NB4 (cell line): ENCODE results near the gene AK2.

ENCODE experiments used
- MYC ChIP-seq: IDR thresholded peaks from 2 replicates; pipeline ENCODE4 v1.6.1; 2011; ENCODE audit warnings: low read depth, low read length
- POLR2A ChIP-seq: IDR thresholded peaks from 2 replicates; pipeline ENCODE4 v1.6.1; 2011; ENCODE audit warnings: mild to moderate bottlenecking; ENCODE audit not compliant: insufficient read length; ENCODE audit errors: extremely low read depth
- TF ChIP-seq, protein P1 (sequence below): IDR thresholded peaks from one replicate; pipeline ENCODE4 v1.5.1; 2012; ENCODE audit warnings: low read depth, low read length

DNA sequence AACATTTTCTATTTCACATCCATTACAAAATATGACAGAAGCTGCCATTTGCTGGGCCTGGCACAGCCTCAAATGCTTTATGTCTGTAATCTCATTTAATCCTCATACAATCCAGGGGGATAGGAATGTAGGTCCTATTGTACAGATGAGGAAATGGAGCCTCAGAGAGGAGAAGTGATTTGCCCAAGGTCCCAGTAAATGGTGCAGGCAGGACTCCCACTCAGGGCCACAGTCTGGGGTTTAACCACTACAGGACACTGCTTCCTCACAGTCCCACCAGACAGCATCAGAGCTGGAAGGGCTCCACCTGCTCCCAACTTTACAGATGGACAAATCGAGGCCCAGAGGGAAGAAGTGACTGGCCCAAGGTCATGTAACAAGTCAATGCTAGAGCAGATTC is 51.5 kb downstream of the AK2 start:
- TF ChIP-seq, protein P1, sequence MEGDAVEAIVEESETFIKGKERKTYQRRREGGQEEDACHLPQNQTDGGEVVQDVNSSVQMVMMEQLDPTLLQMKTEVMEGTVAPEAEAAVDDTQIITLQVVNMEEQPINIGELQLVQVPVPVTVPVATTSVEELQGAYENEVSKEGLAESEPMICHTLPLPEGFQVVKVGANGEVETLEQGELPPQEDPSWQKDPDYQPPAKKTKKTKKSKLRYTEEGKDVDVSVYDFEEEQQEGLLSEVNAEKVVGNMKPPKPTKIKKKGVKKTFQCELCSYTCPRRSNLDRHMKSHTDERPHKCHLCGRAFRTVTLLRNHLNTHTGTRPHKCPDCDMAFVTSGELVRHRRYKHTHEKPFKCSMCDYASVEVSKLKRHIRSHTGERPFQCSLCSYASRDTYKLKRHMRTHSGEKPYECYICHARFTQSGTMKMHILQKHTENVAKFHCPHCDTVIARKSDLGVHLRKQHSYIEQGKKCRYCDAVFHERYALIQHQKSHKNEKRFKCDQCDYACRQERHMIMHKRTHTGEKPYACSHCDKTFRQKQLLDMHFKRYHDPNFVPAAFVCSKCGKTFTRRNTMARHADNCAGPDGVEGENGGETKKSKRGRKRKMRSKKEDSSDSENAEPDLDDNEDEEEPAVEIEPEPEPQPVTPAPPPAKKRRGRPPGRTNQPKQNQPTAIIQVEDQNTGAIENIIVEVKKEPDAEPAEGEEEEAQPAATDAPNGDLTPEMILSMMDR, result no peak
- TF ChIP-seq POLR2A (no peak), MYC (no peak)
